Fibroblast of skin of right quadriceps (primary cell): ENCODE data around the gene IFFO2.

Experiments
- DNase-seq: peaks from one replicate; pipeline ENCODE4 v3.0.0-alpha.2; 2013

IFFO2 gene

GRCh38 chr1:18970762-18971161, 14.3 kb upstream of the IFFO2 start:
- DNase-seq = no peak

GRCh38 chr1:18970358-18970757, 13.9 kb upstream of the IFFO2 start:
- no peak for DNase-seq

- DNase-seq = no peak
These were observed 10.7 kb upstream of the IFFO2 start for GRCh38 chr1:18967066-18967690.

GRCh38 chr1:18965206-18966173, 9.0 kb upstream of the IFFO2 start:
- peak; percentile 84 for DNase-seq

GRCh38 chr1:18963968-18964367, 7.5 kb upstream of the IFFO2 start:
- no peak for DNase-seq

- no peak for DNase-seq
These were observed 6.6 kb upstream of the IFFO2 start for GRCh38 chr1:18962855-18963737.

GRCh38 chr1:18962121-18962721, 5.7 kb upstream of the IFFO2 start:
- no peak for DNase-seq

GRCh38 chr1:18960821-18961220, 4.3 kb upstream of the IFFO2 start:
- no peak for DNase-seq

GRCh38 chr1:18960409-18960808, 3.9 kb upstream of the IFFO2 start:
- no peak for DNase-seq

- no peak for DNase-seq
These were observed 3.1 kb upstream of the IFFO2 start for GRCh38 chr1:18959591-18959990.

- DNase-seq = no peak
These were observed 1.2 kb upstream of the IFFO2 start for GRCh38 chr1:18957532-18958300.

- no peak for DNase-seq
These were observed 653 bp upstream of the IFFO2 start for GRCh38 chr1:18957136-18957521.

- DNase-seq = no peak
These were observed 859 bp downstream of the IFFO2 start for GRCh38 chr1:18955441-18956192.

GRCh38 chr1:18955131-18955440, 1.4 kb downstream of the IFFO2 start:
- no peak for DNase-seq

GRCh38 chr1:18954270-18955071, 2.0 kb downstream of the IFFO2 start:
- DNase-seq = no peak

- no peak for DNase-seq
These were observed 2.7 kb downstream of the IFFO2 start for GRCh38 chr1:18953731-18954231.

- DNase-seq = no peak
These were observed 4.6 kb downstream of the IFFO2 start for GRCh38 chr1:18951818-18952391.

- no peak for DNase-seq
These were observed 5.1 kb downstream of the IFFO2 start for GRCh38 chr1:18951416-18951815.

GRCh38 chr1:18950401-18951026, 6.0 kb downstream of the IFFO2 start:
- peak; percentile 53 for DNase-seq
